Neuronal stem cell (in vitro differentiated cells): ENCODE results near the gene WIZ.

Experiments used
- DNase-seq: peaks from one replicate; pipeline ENCODE4 v3.0.0-alpha.2; 2013; ENCODE audit warnings: low spot score
- H2AFZ ChIP-seq: one replicate; pipeline ENCODE4 v1.6.1; 2013; ENCODE audit warnings: mild to moderate bottlenecking, low read length, inconsistent platforms
- H2AK5ac ChIP-seq: 2 replicates; pipeline ENCODE4 v1.6.1; 2013; ENCODE audit warnings: low read depth, mild to moderate bottlenecking, inconsistent platforms, low read length, moderate library complexity, mixed read lengths
- H2BK120ac ChIP-seq: 2 replicates; pipeline ENCODE4 v1.6.1; 2013; ENCODE audit warnings: low read depth, mild to moderate bottlenecking, inconsistent platforms, low read length, moderate library complexity, mixed read lengths
- H2BK12ac ChIP-seq: one replicate; pipeline ENCODE4 v1.6.1; 2013; ENCODE audit warnings: low read length, inconsistent platforms
- H2BK15ac ChIP-seq: 2 replicates; pipeline ENCODE4 v1.6.1; 2013; ENCODE audit warnings: mild to moderate bottlenecking, low read length, inconsistent platforms, mixed read lengths
- H2BK5ac ChIP-seq: one replicate; pipeline ENCODE4 v1.6.1; 2013; ENCODE audit warnings: inconsistent platforms, mild to moderate bottlenecking, low read length, moderate library complexity
- H3K14ac ChIP-seq: one replicate; pipeline ENCODE4 v1.6.1; 2013; ENCODE audit warnings: low read length, inconsistent platforms
- H3K18ac ChIP-seq: 2 replicates; pipeline ENCODE4 v1.6.1; 2013; ENCODE audit warnings: low read length, inconsistent platforms
- H3K23ac ChIP-seq: 2 replicates; pipeline ENCODE4 v1.6.1; 2013; ENCODE audit warnings: low read depth, mild to moderate bottlenecking, mixed read lengths, low read length, inconsistent platforms; ENCODE audit not compliant: poor library complexity
- H3K27ac ChIP-seq: replicated peaks from 3 replicates; pipeline ENCODE4 v1.5.1; 2013; ENCODE audit warnings: low read length, inconsistent platforms
- H3K27me3 ChIP-seq, 3 experiments: 2 replicates each; pipeline ENCODE4 v1.6.1; 2013; ENCODE audit warnings: low read length in 3 of 3, mild to moderate bottlenecking in 2 of 3, inconsistent platforms in 1 of 3, low read depth in 1 of 3, mixed read lengths in 1 of 3, moderate library complexity in 1 of 3; ENCODE audit not compliant: control insufficient read depth in 3 of 3, insufficient read depth in 3 of 3
- H3K36me3 ChIP-seq, 2 donors: replicated peaks in 1 of 2; 2 replicates each; pipeline ENCODE4 v1.6.1; 2013; ENCODE audit warnings: low read length in 2 of 2; ENCODE audit not compliant: control insufficient read depth in 2 of 2, insufficient read depth in 2 of 2
- H3K4ac ChIP-seq: 2 replicates; pipeline ENCODE4 v1.6.1; 2013; ENCODE audit warnings: inconsistent platforms, mild to moderate bottlenecking, low read length, moderate library complexity
- H3K4me1 ChIP-seq, 2 donors: 1 replicate in 1 of 2; 2 replicates in 1 of 2; pipeline ENCODE4 v1.6.1; 2013; ENCODE audit warnings: low read length in 2 of 2, low read depth in 1 of 2; ENCODE audit not compliant: control insufficient read depth in 2 of 2, insufficient read depth in 1 of 2
- H3K4me2 ChIP-seq: one replicate; pipeline ENCODE4 v1.6.1; 2013; ENCODE audit warnings: mild to moderate bottlenecking, low read length, inconsistent platforms; ENCODE audit not compliant: insufficient read depth, poor library complexity, severe bottlenecking
- H3K4me3 ChIP-seq, 2 donors: 2 replicates each; pipeline ENCODE4 v1.5.1; 2013; ENCODE audit warnings: low read length in 2 of 2, mild to moderate bottlenecking in 2 of 2, inconsistent platforms in 1 of 2, moderate library complexity in 1 of 2
- H3K79me1 ChIP-seq: one replicate; pipeline ENCODE4 v1.6.1; 2013; ENCODE audit warnings: low read depth, mild to moderate bottlenecking, inconsistent platforms, low read length, moderate library complexity
- H3K9ac ChIP-seq: one replicate; pipeline ENCODE4 v1.6.1; 2013; ENCODE audit warnings: mild to moderate bottlenecking, low read depth, low read length, inconsistent platforms; ENCODE audit not compliant: poor library complexity
- H3K9me3 ChIP-seq, 2 donors: replicated peaks in 1 of 2; 2 replicates each; pipeline versions ENCODE3 to v1.6.1; 2013; ENCODE audit warnings: low read length in 2 of 2, mild to moderate bottlenecking in 2 of 2, inconsistent platforms in 1 of 2, low read depth in 1 of 2, mixed read lengths in 1 of 2, moderate library complexity in 1 of 2; ENCODE audit not compliant: control insufficient read depth in 2 of 2, insufficient read depth in 1 of 2
- H4K8ac ChIP-seq: one replicate; pipeline ENCODE4 v1.6.1; 2013; ENCODE audit warnings: low read depth, mild to moderate bottlenecking, inconsistent platforms, low read length, moderate library complexity
- H4K91ac ChIP-seq: one replicate; pipeline ENCODE4 v1.6.1; 2013; ENCODE audit warnings: low read length, low read depth, mild to moderate bottlenecking, inconsistent platforms; ENCODE audit not compliant: poor library complexity
- WGBS, 2 donors: extraction: QIAGEN DNeasy Blood & Tissue Kit; methylation state at CpG; one replicate each; pipeline ENCODE4 v1.1.7; 2013; ENCODE audit warnings: missing lambda C conversion rate in 2 of 2, mixed read lengths in 1 of 2; ENCODE audit not compliant: insufficient read length in 2 of 2, insufficient replicate concordance in 1 of 2; ENCODE audit errors: extremely low coverage in 2 of 2; 5-methylcytosine and 5-hydroxymethylcytosine counted together

Gene WIZ

DNA sequence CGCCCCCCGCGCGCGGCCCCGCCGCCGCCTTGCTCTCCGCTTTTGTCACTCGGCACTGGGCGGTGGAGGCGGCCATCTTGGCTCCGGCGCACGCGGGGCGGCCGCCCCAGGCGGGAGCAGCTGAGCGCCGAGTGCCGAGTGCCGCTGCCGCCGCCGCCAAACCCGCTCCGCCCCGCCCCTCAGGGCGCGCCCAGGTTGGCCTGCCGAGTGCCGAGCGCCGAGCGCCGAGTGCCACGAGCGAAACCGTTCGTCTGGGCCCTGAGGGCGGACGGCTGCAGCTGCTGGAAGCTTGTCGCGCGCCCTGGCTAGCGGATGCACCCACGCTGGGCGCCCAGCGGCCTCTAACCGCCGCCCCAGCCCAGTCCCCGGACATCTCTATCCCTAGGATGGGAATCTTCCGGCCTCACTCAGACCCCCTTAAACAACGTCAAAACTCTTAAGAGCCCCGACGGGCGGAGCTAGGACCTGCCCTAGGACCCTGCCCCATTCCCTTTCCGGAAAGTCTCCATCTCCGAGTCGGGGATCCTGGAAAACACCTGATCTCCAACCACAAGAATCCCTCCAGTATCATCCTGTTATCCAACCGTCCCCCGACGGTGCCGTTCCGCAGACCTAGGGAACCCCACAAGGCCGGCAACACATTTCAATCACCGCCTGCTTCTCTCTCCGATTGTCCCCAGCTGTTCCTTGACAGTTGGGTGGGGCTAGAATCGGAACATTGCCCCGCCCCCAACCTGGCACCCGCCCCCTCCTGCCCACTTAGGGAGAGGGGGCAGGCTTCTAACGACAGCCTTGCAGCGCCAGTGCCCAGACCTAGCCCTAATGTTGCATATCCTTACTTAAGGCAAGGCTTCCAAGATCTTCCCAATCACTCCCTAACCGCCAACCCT is 16.9 kb downstream of the WIZ start:
- Histone ChIP-seq H2BK12ac (no peak overlapping the region), H2AK5ac (peak overlapping the region; percentile 36), H3K9me3 (no peaks in the 10 kb centered on the region), H4K91ac (no peak overlapping the region), H3K4me1 (peaks cover 10 to 11% of the 10 kb centered on the region in 2 donors), H3K23ac (peak overlapping the region; percentile 80), H3K18ac (peak overlapping the region; percentile 93), H2BK15ac (peak overlapping the region; percentile 58), H3K27me3 (no peaks in the 10 kb centered on the region), H3K36me3 (peaks cover 13 to 30% of the 10 kb centered on the region in 2 donors), H2AFZ (peak overlapping the region; percentile 99), H4K8ac (no peak overlapping the region), H3K4ac (no peak overlapping the region), H3K9ac (peak overlapping the region; percentile 84), H2BK5ac (no peak overlapping the region), H2BK120ac (no peak overlapping the region), H3K4me3 (peak overlapping the region; percentile 84 to 92), H3K79me1 (peaks cover 26% of the 10 kb centered on the region), H3K4me2 (peak overlapping the region; percentile 80), H3K27ac (peak overlapping the region; percentile 78), H3K14ac (no peak overlapping the region)
- WGBS, 2 donors = no CpG with 5 or more reads among the region's 75 CpGs
- DNase-seq = peak; percentile 87

DNA sequence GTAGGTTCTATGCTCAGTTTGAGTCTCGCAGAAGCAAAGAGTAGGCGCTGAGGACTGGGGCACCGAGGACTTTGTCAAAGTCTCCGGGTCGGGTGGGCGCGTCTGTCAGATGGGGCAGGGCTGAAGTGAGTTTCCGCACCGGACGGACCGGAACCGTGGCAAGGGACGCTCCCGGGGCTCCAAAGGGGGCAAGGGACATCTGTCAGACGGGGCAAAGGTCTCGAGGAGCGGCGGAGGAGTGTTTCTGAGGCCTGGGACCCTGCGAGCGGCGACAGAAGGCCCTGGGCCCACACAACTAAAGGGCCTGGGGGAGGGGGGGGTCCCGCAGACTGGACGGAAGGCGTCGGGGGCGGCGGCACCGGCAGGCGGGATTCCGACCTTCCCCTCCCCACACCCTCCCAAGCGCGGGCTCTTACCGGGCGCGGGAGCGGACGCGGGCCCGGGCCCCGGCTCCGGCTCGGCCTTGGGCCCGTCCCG is 17.7 kb downstream of the WIZ start:
- Histone ChIP-seq H3K27me3 (no peaks in the 10 kb centered on the region), H3K18ac (peak overlapping the region; percentile 90), H2BK12ac (no peak overlapping the region), H3K9me3 (no peaks in the 10 kb centered on the region), H2AK5ac (peak overlapping the region; percentile 92), H2AFZ (peak overlapping the region; percentile 81), H4K8ac (no peak overlapping the region), H3K4me2 (peak overlapping the region; percentile 81), H4K91ac (no peak overlapping the region), H3K4me1 (peaks cover 10 to 11% of the 10 kb centered on the region in 2 donors), H3K79me1 (peaks cover 28% of the 10 kb centered on the region), H3K9ac (peak overlapping the region; percentile 86), H3K23ac (no peak overlapping the region), H2BK120ac (no peak overlapping the region), H2BK5ac (peak overlapping the region; percentile 94), H3K36me3 (peaks cover 19 to 38% of the 10 kb centered on the region in 2 donors), H3K14ac (peak overlapping the region; percentile 63), H3K27ac (no peak overlapping the region), H3K4ac (peak overlapping the region; percentile 76), H3K4me3 (peak overlapping the region; percentile 92 to 93), H2BK15ac (peak overlapping the region; percentile 37)
- no CpG with 5 or more reads among the region's 44 CpGs for WGBS, 2 donors
- no peak for DNase-seq

- Histone ChIP-seq H3K27me3 (no peaks in the 10 kb centered on the region), H3K14ac (peak overlapping the region; percentile 63), H4K8ac (no peak overlapping the region), H3K4ac (peak overlapping the region; percentile 76), H3K9me3 (no peaks in the 10 kb centered on the region), H3K36me3 (peaks cover 24 to 44% of the 10 kb centered on the region in 2 donors), H2AK5ac (peak overlapping the region; percentile 92), H2BK12ac (no peak overlapping the region), H3K27ac (no peak overlapping the region), H3K79me1 (peaks cover 28% of the 10 kb centered on the region), H2BK5ac (peak overlapping the region; percentile 94), H3K18ac (peak overlapping the region; percentile 90), H2BK15ac (peak overlapping the region; percentile 37), H2AFZ (peak overlapping the region; percentile 81), H3K9ac (peak overlapping the region; percentile 86), H3K4me3 (peak overlapping the region; percentile 92 to 93), H4K91ac (no peak overlapping the region), H3K23ac (peak overlapping the region; percentile 29), H3K4me2 (peak overlapping the region; percentile 81), H3K4me1 (peaks cover 10 to 11% of the 10 kb centered on the region in 2 donors), H2BK120ac (no peak overlapping the region)
- no CpG with 5 or more reads among the region's 7 CpGs for WGBS, 2 donors
- DNase-seq = no peak
Observed at GRCh38 chr19:15431396-15432017, 18.2 kb downstream of the WIZ start.
